Hepatocyte (in vitro differentiated cells): Measurements from ENCODE around the gene PHACTR1.

Source experiments
- EZH2 ChIP-seq: fragments of 200-600 bp; sonication (generic); IDR thresholded peaks from 2 replicates; pipeline ENCODE4 v1.6.1; 2016; ENCODE audit warnings: antibody characterized with exemption, mild to moderate bottlenecking, borderline replicate concordance
- EZH2phosphoT487 ChIP-seq: fragments of 200-600 bp; sonication (generic); IDR thresholded peaks from one replicate; pipeline ENCODE4 v1.6.1; 2018; ENCODE audit warnings: antibody characterized with exemption, mild to moderate bottlenecking, low read depth, moderate library complexity; ENCODE audit not compliant: unreplicated experiment, severe bottlenecking
- TF ChIP-seq, protein P1 (sequence below): fragments of 200-600 bp; sonication (generic); IDR thresholded peaks from 2 replicates; pipeline ENCODE4 v1.5.1; 2016; ENCODE audit warnings: antibody characterized with exemption, mild to moderate bottlenecking; ENCODE audit not compliant: poor library complexity

DNA sequence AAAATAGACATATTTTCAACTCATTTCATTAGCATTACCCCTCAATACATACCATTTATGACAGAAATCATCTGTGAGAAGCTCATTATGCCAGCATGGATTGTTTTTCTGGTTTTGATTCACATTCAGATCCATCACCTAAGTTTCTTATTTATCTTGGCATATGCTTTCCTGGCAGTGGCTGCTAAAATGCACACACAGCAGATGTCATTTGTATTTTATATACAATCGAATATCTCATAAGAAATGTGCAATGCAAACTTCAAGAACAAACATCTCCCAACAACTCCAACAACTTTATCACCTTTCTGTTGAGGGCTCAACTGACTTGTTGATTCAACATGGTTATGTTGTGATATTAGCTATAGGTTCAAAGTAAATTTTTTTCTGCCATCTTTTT lies 208.3 kb downstream of the PHACTR1 start:
- TF ChIP-seq, protein P1, sequence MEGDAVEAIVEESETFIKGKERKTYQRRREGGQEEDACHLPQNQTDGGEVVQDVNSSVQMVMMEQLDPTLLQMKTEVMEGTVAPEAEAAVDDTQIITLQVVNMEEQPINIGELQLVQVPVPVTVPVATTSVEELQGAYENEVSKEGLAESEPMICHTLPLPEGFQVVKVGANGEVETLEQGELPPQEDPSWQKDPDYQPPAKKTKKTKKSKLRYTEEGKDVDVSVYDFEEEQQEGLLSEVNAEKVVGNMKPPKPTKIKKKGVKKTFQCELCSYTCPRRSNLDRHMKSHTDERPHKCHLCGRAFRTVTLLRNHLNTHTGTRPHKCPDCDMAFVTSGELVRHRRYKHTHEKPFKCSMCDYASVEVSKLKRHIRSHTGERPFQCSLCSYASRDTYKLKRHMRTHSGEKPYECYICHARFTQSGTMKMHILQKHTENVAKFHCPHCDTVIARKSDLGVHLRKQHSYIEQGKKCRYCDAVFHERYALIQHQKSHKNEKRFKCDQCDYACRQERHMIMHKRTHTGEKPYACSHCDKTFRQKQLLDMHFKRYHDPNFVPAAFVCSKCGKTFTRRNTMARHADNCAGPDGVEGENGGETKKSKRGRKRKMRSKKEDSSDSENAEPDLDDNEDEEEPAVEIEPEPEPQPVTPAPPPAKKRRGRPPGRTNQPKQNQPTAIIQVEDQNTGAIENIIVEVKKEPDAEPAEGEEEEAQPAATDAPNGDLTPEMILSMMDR, result no peak
- TF ChIP-seq EZH2phosphoT487, result no peak
- TF ChIP-seq EZH2, result no peak
